ENCODE results near the gene IGSF21.
A peak's percentile ranks its signal among the peaks of the same experiment; 100 is the strongest.

The IGSF21 gene

GRCh38 chr1:18348354-18348753, 240.8 kb downstream of the IGSF21 start:
- TF ChIP-seq REST (IDR thresholded peaks at IDR 0.05; ENCODE audit: low read depth) (no peak), FOXM1 (IDR thresholded peaks at IDR 0.05; ENCODE audit: borderline replicate concordance, low read depth) (no peak), RAD21 (IDR thresholded peaks at IDR 0.05; ENCODE audit: low read depth) (no peak), YY1 (IDR thresholded peaks at IDR 0.05; ENCODE audit: low read depth) (no peak), EGR1 (IDR thresholded peaks at IDR 0.05) (no peak)

GRCh38 chr1:18350747-18351146, 243.1 kb downstream of the IGSF21 start:
- TF ChIP-seq CEBPB (IDR thresholded peaks at IDR 0.05) (no peak), MAX (IDR thresholded peaks at IDR 0.05) (peak; percentile 52)

- TF ChIP-seq TCF12 (IDR thresholded peaks at IDR 0.05; ENCODE audit: low read depth) (no peak), CREB1 (IDR thresholded peaks at IDR 0.05; ENCODE audit: low read depth) (no peak), USF1 (IDR thresholded peaks at IDR 0.05) (no peak), ZBTB7A (IDR thresholded peaks at IDR 0.05; ENCODE audit: low read depth) (no peak), NFIC (IDR thresholded peaks at IDR 0.05) (no peak), EP300 (IDR thresholded peaks at IDR 0.05; ENCODE audit: borderline replicate concordance) (no peak)
Measured at GRCh38 chr1:18351735-18352134, 244.1 kb downstream of the IGSF21 start.

- TF ChIP-seq CREB1 (IDR thresholded peaks at IDR 0.05; ENCODE audit: low read depth) (no peak), YY1 (IDR thresholded peaks at IDR 0.05; ENCODE audit: low read depth) (no peak), EP300 (IDR thresholded peaks at IDR 0.05; ENCODE audit: borderline replicate concordance) (no peak), USF1 (IDR thresholded peaks at IDR 0.05) (no peak), RAD21 (IDR thresholded peaks at IDR 0.05; ENCODE audit: low read depth) (no peak), TEAD4 (IDR thresholded peaks at IDR 0.05) (no peak), TAF1 (IDR thresholded peaks at IDR 0.05; ENCODE audit: low read depth) (no peak), ZBTB7A (IDR thresholded peaks at IDR 0.05; ENCODE audit: low read depth) (no peak), FOXM1 (IDR thresholded peaks at IDR 0.05; ENCODE audit: borderline replicate concordance, low read depth) (no peak), CEBPB (IDR thresholded peaks at IDR 0.05) (no peak)
Measured at GRCh38 chr1:18352636-18353265, 245.2 kb downstream of the IGSF21 start.

- no peak for TF ChIP-seq TCF12 (IDR thresholded peaks at IDR 0.05; ENCODE audit: low read depth)
- TF ChIP-seq FOXM1 (IDR thresholded peaks at IDR 0.05; ENCODE audit: borderline replicate concordance, low read depth) = no peak
- TF ChIP-seq CREB1 (IDR thresholded peaks at IDR 0.05; ENCODE audit: low read depth) = no peak
- no peak for TF ChIP-seq EP300 (IDR thresholded peaks at IDR 0.05; ENCODE audit: borderline replicate concordance)
- TF ChIP-seq YY1 (IDR thresholded peaks at IDR 0.05; ENCODE audit: low read depth) = no peak
- TF ChIP-seq TEAD4 (IDR thresholded peaks at IDR 0.05) = no peak
- no peak for TF ChIP-seq MAX (IDR thresholded peaks at IDR 0.05)
- no peak for TF ChIP-seq REST (IDR thresholded peaks at IDR 0.05; ENCODE audit: low read depth)
- no peak for TF ChIP-seq ZBTB7A (IDR thresholded peaks at IDR 0.05; ENCODE audit: low read depth)
- no peak for TF ChIP-seq EGR1 (IDR thresholded peaks at IDR 0.05)
- TF ChIP-seq NFIC (IDR thresholded peaks at IDR 0.05) = no peak
- TF ChIP-seq RAD21 (IDR thresholded peaks at IDR 0.05; ENCODE audit: low read depth) = no peak
- TF ChIP-seq CEBPB (IDR thresholded peaks at IDR 0.05) = no peak
- no peak for TF ChIP-seq USF1 (IDR thresholded peaks at IDR 0.05)
- TF ChIP-seq TAF1 (IDR thresholded peaks at IDR 0.05; ENCODE audit: low read depth) = no peak
Measured at GRCh38 chr1:18353528-18353927, 245.9 kb downstream of the IGSF21 start.

GRCh38 chr1:18353992-18354391, 246.4 kb downstream of the IGSF21 start:
- TF ChIP-seq CREB1 (IDR thresholded peaks at IDR 0.05; ENCODE audit: low read depth) (no peak), TAF1 (IDR thresholded peaks at IDR 0.05; ENCODE audit: low read depth) (no peak), REST (IDR thresholded peaks at IDR 0.05; ENCODE audit: low read depth) (no peak), TCF12 (IDR thresholded peaks at IDR 0.05; ENCODE audit: low read depth) (no peak), TEAD4 (IDR thresholded peaks at IDR 0.05) (no peak), YY1 (IDR thresholded peaks at IDR 0.05; ENCODE audit: low read depth) (no peak), EP300 (IDR thresholded peaks at IDR 0.05; ENCODE audit: borderline replicate concordance) (no peak), MAX (IDR thresholded peaks at IDR 0.05) (no peak), CEBPB (IDR thresholded peaks at IDR 0.05) (no peak), NFIC (IDR thresholded peaks at IDR 0.05) (no peak), USF1 (IDR thresholded peaks at IDR 0.05) (no peak), ZBTB7A (IDR thresholded peaks at IDR 0.05; ENCODE audit: low read depth) (no peak)

All from Ishikawa (cell line).